Fibroblast of the aortic adventitia (primary cell): ENCODE measurements around the gene FREM2. TPM values are rescaled to one million over a fixed set of nuclear protein-coding genes. Genes with fewer than 3 reads are reported as not detected.
A peak's percentile ranks its signal among the peaks of the same experiment; 100 is the strongest.

ENCODE experiments used
- DNase-seq: peaks from one replicate; pipeline ENCODE4 v3.0.0-alpha.2; 2010; ENCODE audit warnings: low read depth
- H3K4me3 ChIP-seq: 2 replicates; pipeline ENCODE4 v1.5.1; 2011; ENCODE audit warnings: low read depth, mild to moderate bottlenecking, control low read depth, low read length, moderate library complexity
- CTCF ChIP-seq: IDR thresholded peaks from 2 replicates; pipeline ENCODE4 v1.5.1; 2011; ENCODE audit warnings: mild to moderate bottlenecking, low read length, control low read depth, inconsistent platforms; ENCODE audit not compliant: insufficient read depth
- total RNA-seq: library from RNA; depleted of rRNA; stranded (reverse); fragments of >200 nt; gene quantifications from 2 replicates; pipeline ENCODE4 v1.2.3, GENCODE V29; 2012; ENCODE audit warnings: low replicate concordance

The FREM2 gene
- total RNA-seq, 1 donor, result not detected

GRCh38 chr13:38763446-38764381 is 76.8 kb downstream of the FREM2 start:
- peak; percentile 69 for TF ChIP-seq CTCF
- H3K4me3 ChIP-seq, result no peak overlapping the region
- DNase-seq, result peak; percentile 47

GRCh38 chr13:38766799-38767198 is 79.9 kb downstream of the FREM2 start:
- H3K4me3 ChIP-seq, result no peak overlapping the region
- no peak for TF ChIP-seq CTCF
- DNase-seq, result no peak

GRCh38 chr13:38767506-38768265 is 80.8 kb downstream of the FREM2 start:
- no peak overlapping the region for H3K4me3 ChIP-seq
- TF ChIP-seq CTCF, result no peak
- no peak for DNase-seq

GRCh38 chr13:38769526-38769925 is 82.6 kb downstream of the FREM2 start:
- no peak overlapping the region for H3K4me3 ChIP-seq
- no peak for DNase-seq
- no peak for TF ChIP-seq CTCF

GRCh38 chr13:38775085-38775484 is 88.2 kb downstream of the FREM2 start:
- no peak for TF ChIP-seq CTCF
- DNase-seq, result no peak
- H3K4me3 ChIP-seq, result no peak overlapping the region

GRCh38 chr13:38777347-38778119 is 90.7 kb downstream of the FREM2 start:
- H3K4me3 ChIP-seq, result no peak overlapping the region
- TF ChIP-seq CTCF, result no peak
- DNase-seq, result no peak
